SJSA1 (cell line): Measurements from ENCODE around the gene REEP3. TPM values are rescaled to one million over a fixed set of nuclear protein-coding genes. Genes with fewer than 3 reads are reported as not detected.

Source experiments
- DNase-seq, 2 experiments: peaks; one replicate each; pipeline ENCODE4 v3.0.0-alpha.2; 2015 to 2020; ENCODE audit warnings: low spot score in 2 of 2, low read depth in 1 of 2
- H3K27ac ChIP-seq: fragments of 250-450 bp; sonication (Bioruptor Pico); 2 replicates; pipeline ENCODE4 v1.5.1; 2020; ENCODE audit warnings: mild to moderate bottlenecking, moderate library complexity
- H3K27me3 ChIP-seq: fragments of 250-450 bp; sonication (Bioruptor Pico); replicated peaks from 2 replicates; pipeline ENCODE4 v1.5.1; 2020; ENCODE audit warnings: mild to moderate bottlenecking, moderate library complexity
- H3K36me3 ChIP-seq: fragments of 250-450 bp; sonication (Bioruptor Pico); 2 replicates; pipeline ENCODE4 v1.5.1; 2020; ENCODE audit warnings: mild to moderate bottlenecking
- H3K4me1 ChIP-seq: fragments of 250-450 bp; sonication (Bioruptor Pico); replicated peaks from 2 replicates; pipeline ENCODE4 v1.6.1; 2021; ENCODE audit warnings: mild to moderate bottlenecking
- H3K4me3 ChIP-seq: fragments of 250-450 bp; sonication (Bioruptor Pico); 2 replicates; pipeline ENCODE4 v1.5.1; 2020; ENCODE audit warnings: mild to moderate bottlenecking
- H3K9me3 ChIP-seq: fragments of 250-450 bp; sonication (Bioruptor Pico); replicated peaks from 2 replicates; pipeline ENCODE4 v1.5.1; 2020; ENCODE audit warnings: mild to moderate bottlenecking
- total RNA-seq: library from RNA; depleted of rRNA; stranded (reverse); fragments of >200 nt; shearing (Covaris generic); gene quantifications from 2 replicates; pipeline ENCODE4 v1.2.3, GENCODE V29; 2014

REEP3 gene
- total RNA-seq, 1 experiment from 2014 or later = 59.8 TPM

DNA sequence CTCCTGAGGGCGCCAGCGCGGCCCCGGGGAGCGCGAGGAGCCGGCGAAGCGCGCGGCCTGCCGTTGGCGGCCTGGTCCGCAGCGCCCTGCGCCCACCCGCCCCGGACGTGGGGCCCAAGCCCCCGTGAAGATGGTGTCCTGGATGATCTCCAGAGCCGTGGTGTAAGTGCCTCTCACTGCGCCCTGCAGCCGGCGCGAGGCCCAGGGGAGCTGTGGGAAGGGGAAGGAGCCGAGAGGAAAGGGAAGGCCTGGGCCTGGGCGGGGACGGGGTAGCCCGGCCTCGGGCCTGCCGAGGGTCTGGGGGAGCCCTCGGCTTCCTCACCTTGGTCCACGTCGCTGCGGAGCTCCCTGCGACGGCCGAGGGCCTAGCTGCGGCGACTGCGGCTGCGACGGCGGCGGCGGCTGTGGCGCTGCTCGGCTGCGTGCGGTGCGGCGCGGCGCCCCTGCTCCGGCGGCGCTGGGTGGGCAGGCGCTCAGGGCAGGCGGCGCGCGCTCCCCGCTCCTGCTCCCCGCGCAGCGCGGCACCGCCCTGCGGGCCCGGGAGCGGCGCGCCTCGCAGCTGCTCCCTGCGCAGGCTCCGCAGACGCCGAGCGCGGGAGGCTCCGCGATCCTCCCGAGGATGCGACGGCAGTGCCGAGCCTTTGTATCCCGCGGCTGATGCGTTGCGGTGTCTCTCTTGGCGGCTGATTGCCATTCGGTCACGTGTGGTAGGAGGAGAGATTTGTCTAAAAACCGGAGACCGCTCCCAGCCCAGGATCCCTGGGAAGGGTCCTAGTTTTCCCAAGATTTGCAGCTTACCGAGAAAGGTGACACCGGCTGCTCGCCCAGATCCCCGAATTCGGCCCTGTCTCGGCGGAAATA is 445 bp downstream of the REEP3 start:
- Histone ChIP-seq H3K36me3 (peaks cover 24% of the 10 kb centered on the region), H3K27ac (peak overlapping the region; percentile 97), H3K9me3 (peaks cover 14% of the 10 kb centered on the region), H3K4me1 (peaks cover 17% of the 10 kb centered on the region), H3K4me3 (peak overlapping the region; percentile 99), H3K27me3 (no peaks in the 10 kb centered on the region)
- DNase-seq = peak; percentile 64 to 87

DNA sequence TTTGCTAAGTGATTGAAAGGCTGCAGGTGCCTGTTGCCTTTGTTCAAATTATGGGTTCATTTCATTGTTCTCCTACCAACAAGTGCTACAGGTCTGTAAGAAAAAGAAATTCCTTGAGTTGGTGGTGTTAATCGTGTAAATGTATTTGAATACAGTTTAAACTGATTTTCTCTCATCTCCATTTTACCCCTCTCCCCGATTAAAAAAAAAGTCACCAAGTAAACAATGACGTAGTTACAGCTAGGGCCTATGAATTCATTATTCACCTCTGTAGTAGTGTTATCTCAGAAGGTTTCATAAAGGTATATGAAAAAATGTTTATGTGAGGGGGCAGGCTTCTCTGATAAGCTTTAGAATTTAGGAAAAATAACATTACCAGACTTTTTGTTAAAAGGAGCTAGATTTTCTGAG is 1.1 kb downstream of the REEP3 start:
- peaks cover 17% of the 10 kb centered on the region for H3K4me1 ChIP-seq
- no peak for DNase-seq
- peaks cover 14% of the 10 kb centered on the region for H3K9me3 ChIP-seq
- peaks cover 24% of the 10 kb centered on the region for H3K36me3 ChIP-seq
- H3K27ac ChIP-seq = peak overlapping the region; percentile 97
- H3K27me3 ChIP-seq = no peaks in the 10 kb centered on the region
- H3K4me3 ChIP-seq = peak overlapping the region; percentile 99

DNA sequence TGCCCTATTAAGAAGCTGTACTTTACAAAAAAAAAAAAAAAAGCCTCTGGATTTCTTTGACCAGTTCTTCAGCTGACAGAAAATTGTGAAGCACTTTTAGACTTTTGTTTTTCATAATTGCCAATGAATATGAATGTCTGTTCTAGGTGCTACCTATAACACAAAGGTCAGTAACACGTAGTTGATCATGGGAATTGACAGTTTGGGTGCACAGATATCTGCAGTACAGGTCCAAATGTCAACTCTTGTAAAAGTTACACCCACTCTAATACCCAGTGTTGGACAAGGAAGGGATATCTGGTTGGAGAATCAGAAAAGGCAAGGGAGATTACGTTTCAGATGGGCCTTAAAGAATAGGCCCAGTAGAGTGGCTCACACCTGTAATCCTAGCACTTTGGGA is 1.8 kb downstream of the REEP3 start:
- no peak overlapping the region for H3K27ac ChIP-seq
- H3K27me3 ChIP-seq = no peaks in the 10 kb centered on the region
- peaks cover 24% of the 10 kb centered on the region for H3K36me3 ChIP-seq
- peaks cover 14% of the 10 kb centered on the region for H3K9me3 ChIP-seq
- peaks cover 17% of the 10 kb centered on the region for H3K4me1 ChIP-seq
- DNase-seq = no peak
- H3K4me3 ChIP-seq = no peak overlapping the region

DNA sequence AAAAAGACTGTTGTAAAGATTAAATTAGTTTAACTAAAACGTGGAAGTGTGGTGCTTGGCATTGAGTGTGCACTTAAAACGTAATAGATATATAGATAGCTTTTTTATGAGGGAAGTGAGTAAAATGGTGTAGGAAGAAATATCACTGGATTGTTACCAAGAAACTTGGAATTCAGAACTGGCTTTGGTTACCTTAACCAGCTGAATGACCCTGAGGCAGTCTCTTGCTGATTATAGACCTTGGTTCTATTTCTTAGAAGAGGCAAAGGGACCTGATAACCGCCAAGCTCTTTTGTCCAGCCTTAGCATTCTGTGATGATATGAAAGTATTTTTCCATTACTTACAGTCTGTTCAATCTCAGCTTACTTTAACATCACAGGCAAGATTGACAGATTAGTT is 3.8 kb downstream of the REEP3 start:
- Histone ChIP-seq H3K36me3 (peaks cover 19% of the 10 kb centered on the region), H3K4me3 (no peak overlapping the region), H3K27ac (no peak overlapping the region), H3K4me1 (peaks cover 17% of the 10 kb centered on the region), H3K9me3 (peaks cover 11% of the 10 kb centered on the region), H3K27me3 (no peaks in the 10 kb centered on the region)
- no peak for DNase-seq

DNA sequence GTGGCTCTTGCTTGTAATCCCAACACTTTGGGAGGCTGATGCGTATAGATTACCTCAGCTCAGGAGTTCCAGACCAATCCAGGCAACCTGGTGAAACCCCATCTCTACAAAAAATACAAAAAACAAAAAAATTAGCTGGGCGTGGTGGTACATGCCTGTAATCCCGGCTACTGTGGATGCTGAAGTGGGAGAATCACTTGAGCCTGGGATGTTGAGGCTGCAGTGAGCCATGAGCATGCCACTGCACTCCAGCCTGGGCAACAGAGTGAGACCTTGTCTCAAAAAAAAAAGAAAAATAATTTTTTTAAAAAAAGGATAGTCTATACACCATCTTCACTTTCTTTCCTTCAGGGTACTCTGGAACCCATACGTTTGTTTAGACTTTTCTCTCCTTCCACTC is 6.2 kb downstream of the REEP3 start:
- H3K36me3 ChIP-seq = peaks cover 4% of the 10 kb centered on the region; the same call in 1 of the 2 replicates
- H3K4me3 ChIP-seq = no peak overlapping the region
- H3K4me1 ChIP-seq = peaks cover 9% of the 10 kb centered on the region
- H3K27ac ChIP-seq = no peak overlapping the region
- DNase-seq = no peak
- no peaks in the 10 kb centered on the region for H3K27me3 ChIP-seq
- no peaks in the 10 kb centered on the region for H3K9me3 ChIP-seq

DNA sequence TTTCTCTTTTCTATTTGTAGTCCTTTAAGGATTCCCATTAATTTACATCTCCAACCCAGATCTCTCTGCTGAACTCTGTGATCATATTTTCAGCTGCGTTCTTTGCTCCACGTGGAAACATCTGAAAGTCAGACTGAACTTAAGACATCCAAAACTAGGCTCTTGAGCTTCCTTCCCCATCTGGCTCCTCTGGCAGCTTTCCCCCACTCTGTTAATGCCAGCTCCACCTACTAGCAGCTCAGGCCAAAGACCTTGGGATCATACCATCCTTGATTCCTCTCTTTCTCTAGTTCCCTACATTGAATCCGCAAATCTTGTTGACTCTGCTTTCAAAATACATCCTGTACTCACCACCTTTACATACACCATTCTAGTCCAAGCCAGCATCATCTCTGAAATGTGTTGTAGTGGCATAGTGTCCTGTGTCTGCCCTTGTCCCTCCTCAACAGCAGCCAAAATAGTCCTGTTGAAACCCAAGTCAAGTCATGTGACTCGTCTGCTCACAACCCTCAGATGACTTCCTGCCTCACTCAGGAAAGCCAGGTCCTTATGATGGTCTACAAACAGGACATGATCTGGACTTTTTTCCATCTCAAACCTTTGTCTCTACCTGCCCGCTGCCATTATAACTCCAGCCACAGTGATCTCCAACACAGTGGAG is 7.0 kb downstream of the REEP3 start:
- Histone ChIP-seq H3K4me3 (no peak overlapping the region), H3K4me1 (peaks cover under 1% of the 10 kb centered on the region; the same call in 1 of the 2 replicates), H3K9me3 (no peaks in the 10 kb centered on the region), H3K36me3 (peaks cover 4% of the 10 kb centered on the region; the same call in 1 of the 2 replicates), H3K27ac (no peak overlapping the region), H3K27me3 (no peaks in the 10 kb centered on the region)
- DNase-seq = no peak

DNA sequence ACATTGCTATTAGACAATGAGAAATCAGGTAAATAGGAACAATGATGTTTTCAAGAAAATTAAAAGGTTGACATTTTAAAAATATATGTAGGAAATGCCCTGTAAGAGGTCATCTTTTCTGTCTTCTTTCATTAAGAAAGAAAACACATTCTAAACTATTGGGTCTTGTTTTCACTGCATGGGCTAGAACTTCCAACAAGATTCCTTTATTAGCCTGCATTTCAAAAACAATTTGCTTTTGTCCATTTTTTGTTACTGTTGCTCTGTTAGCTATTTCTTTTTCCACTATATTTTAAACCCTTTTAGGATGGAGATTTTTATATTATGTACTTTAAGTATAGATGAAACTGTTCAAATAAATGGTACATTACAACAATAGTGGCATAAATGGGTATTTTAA is 9.2 kb downstream of the REEP3 start:
- Histone ChIP-seq H3K9me3 (no peaks in the 10 kb centered on the region), H3K4me1 (no peaks in the 10 kb centered on the region), H3K27ac (no peak overlapping the region), H3K4me3 (no peak overlapping the region), H3K36me3 (0 out of 2 replicates have a peak, but pooled peaks cover 4% of the 10 kb centered on the region), H3K27me3 (no peaks in the 10 kb centered on the region)
- DNase-seq = no peak

DNA sequence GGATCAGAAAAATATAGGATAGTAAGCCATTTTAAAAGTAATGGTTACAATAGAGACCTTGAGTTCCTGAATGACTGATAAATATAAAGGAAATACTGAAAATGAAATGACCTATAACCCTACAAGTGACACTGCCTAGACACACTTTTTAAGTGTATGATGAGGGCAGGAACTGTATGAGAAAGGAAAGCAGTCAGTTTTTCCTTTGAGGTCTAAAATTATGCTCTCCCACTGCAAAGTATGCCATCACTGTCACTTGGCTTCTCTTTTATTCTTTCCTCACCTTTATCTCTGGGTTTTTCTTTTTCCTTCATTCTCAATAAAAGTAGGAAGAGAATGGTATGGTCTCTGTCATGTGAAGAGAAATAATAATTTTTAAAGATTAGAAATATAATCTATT is 13.5 kb downstream of the REEP3 start:
- no peak for DNase-seq
- H3K4me3 ChIP-seq = no peak overlapping the region

DNA sequence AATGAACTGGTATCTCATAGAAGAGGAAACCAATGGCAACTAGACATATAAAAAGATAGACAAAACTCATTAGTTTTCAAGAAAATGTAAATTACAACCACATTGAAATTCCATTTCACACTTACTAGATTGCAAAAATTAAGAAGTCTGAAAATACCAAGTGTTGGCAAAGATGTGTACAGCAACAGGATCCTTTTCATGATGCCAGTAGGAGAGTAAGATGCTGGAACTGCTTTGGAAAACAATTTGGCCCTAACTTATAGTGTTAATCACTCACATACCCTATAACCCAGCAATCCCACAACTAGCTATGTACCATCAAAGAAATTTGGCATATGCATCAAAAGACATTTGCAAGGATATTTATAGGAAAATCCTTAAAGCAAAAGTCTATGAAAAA is 15.5 kb downstream of the REEP3 start:
- H3K9me3 ChIP-seq = no peaks in the 10 kb centered on the region
- H3K4me3 ChIP-seq = no peak overlapping the region
- no peaks in the 10 kb centered on the region for H3K36me3 ChIP-seq
- no peak for DNase-seq
- H3K27me3 ChIP-seq = no peaks in the 10 kb centered on the region
- no peaks in the 10 kb centered on the region for H3K4me1 ChIP-seq
- no peak overlapping the region for H3K27ac ChIP-seq

More for the DNA sequence above, 13.5 kb downstream of the REEP3 start:
- no peaks in the 10 kb centered on the region for H3K4me1 ChIP-seq
- H3K9me3 ChIP-seq = no peaks in the 10 kb centered on the region
- H3K27ac ChIP-seq = no peak overlapping the region
- no peaks in the 10 kb centered on the region for H3K36me3 ChIP-seq
- H3K27me3 ChIP-seq = no peaks in the 10 kb centered on the region

DNA sequence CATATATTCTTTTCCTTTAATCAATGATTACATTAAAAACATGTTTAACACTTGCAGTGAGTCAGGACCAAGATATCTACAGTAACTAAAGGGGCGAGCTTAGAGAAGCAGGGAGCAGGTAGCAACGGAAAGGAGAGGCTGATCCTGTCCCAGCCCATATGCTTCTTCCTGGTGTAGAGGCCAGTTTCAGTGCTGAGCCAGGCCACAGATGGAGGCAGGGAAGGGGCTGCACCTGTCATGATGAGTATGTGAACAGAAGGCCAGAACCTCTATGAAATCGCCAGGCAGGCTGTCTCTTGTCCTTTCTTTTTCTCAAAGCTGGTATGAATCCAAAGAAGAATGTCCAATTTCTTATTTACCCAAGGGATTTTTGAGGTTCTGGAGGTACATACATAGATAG is 16.3 kb downstream of the REEP3 start:
- Histone ChIP-seq H3K4me1 (no peaks in the 10 kb centered on the region), H3K36me3 (no peaks in the 10 kb centered on the region), H3K27me3 (no peaks in the 10 kb centered on the region), H3K27ac (no peak overlapping the region), H3K9me3 (no peaks in the 10 kb centered on the region), H3K4me3 (no peak overlapping the region)
- no peak for DNase-seq

DNA sequence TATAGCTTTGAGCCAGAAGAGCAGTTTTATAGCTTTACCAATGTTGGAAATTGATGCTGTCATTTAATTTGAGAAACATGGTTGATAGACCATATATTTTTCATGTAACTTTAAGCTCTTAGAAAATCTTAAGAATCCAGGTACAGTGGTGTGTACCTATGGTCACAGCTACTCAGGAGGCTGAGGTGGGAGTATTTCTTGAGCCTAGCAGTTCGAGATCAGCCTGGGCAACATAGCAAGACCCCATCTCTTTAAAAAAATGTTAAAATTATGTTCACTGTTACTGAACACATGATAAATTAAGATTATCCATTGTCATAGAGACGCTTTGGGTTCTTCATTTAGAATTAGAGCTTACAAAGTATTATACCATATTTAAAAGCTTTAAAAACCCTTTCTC is 18.2 kb downstream of the REEP3 start:
- no peak for DNase-seq
- Histone ChIP-seq H3K36me3 (no peaks in the 10 kb centered on the region), H3K4me3 (no peak overlapping the region), H3K9me3 (no peaks in the 10 kb centered on the region), H3K27me3 (no peaks in the 10 kb centered on the region), H3K4me1 (peaks cover 9% of the 10 kb centered on the region), H3K27ac (no peak overlapping the region)

DNA sequence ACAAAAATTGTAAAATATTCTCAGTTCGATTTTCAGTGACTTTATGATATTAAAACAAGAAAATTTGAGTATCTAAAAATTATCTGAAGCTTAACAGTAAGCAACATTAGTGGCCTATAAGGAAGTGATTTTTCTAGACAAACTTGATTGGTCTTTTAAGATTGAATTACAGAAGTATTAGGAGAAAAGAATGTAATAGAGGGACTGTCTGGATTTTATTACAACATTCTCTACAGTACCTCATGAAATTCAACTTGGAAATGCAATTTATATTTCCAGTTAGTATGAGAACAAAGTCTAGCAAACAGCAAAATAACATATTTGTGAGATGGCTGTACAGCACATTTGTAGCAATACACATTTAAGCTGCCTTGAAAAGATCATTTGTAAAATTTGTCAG is 18.8 kb downstream of the REEP3 start:
- peaks cover 9% of the 10 kb centered on the region for H3K4me1 ChIP-seq
- H3K27me3 ChIP-seq = no peaks in the 10 kb centered on the region
- no peaks in the 10 kb centered on the region for H3K36me3 ChIP-seq
- no peak overlapping the region for H3K4me3 ChIP-seq
- H3K27ac ChIP-seq = no peak overlapping the region
- DNase-seq = no peak
- no peaks in the 10 kb centered on the region for H3K9me3 ChIP-seq

DNA sequence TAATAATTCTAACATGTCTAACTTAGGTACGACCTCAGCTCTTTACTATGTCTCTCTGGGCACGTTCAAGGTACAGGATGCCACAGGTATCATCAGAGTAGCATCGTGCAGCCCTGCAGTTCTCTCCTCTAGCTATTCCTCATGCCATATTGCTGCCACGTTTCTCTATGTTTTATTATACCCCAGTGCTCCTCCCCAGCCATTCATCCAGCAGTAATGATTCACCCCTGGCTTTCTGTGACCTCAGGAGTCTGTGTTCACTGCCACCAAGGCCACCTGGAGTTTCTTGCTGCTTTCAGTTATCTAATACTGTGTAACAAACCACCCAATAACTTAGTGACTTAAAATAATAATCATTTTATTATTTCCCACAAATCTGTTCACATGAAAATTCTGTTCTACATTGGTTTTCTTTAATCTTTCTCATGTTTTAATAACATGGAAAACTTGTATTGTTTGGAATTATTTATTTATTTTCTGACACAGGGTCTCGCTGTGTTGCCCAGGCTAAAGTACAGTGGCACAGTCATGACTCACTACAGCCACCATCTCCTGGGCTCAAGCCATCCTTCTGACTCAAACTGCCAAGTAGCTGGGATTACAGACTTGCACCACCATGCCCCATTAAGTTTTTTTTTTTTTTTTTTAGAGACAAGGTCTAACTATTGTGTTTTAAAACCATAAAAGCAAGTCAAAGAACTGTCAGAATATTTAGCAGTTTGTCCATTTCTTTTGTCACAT is 21.8 kb downstream of the REEP3 start:
- H3K27ac ChIP-seq = no peak overlapping the region
- H3K27me3 ChIP-seq = no peaks in the 10 kb centered on the region
- H3K36me3 ChIP-seq = peaks cover 5% of the 10 kb centered on the region; the same call in 1 of the 2 replicates
- no peak overlapping the region for H3K4me3 ChIP-seq
- no peaks in the 10 kb centered on the region for H3K9me3 ChIP-seq
- peaks cover 9% of the 10 kb centered on the region for H3K4me1 ChIP-seq
- peak in 1 of 2 experiments; percentile 27 for DNase-seq

DNA sequence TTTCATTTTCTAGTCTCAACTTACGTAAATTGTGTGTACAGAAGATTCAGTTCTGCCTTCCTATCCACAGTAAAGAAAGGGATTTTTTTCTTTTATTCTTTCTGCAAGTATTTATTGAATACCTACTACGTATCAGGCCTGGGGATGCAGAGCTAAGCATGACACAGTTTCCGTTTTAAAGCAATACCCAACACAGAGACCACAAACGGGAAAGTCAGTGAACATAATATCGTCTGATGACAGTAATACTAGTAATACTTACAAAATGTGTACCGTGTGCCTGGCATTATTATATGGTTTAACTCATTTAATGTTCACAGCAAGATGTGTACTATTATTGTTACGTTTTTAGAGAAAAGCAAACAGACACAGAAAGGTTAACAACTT is 22.4 kb downstream of the REEP3 start:
- no peaks in the 10 kb centered on the region for H3K27me3 ChIP-seq
- no peaks in the 10 kb centered on the region for H3K9me3 ChIP-seq
- no peak for DNase-seq
- no peak overlapping the region for H3K27ac ChIP-seq
- peaks cover 9% of the 10 kb centered on the region for H3K4me1 ChIP-seq
- H3K36me3 ChIP-seq = peaks cover 5% of the 10 kb centered on the region; the same call in 1 of the 2 replicates
- no peak overlapping the region for H3K4me3 ChIP-seq
